Measurements from ENCODE around the gene MRTFA.
"Not testable (repeated sequence)": the region's sequence is repeated elsewhere in the genome, so short reads cannot be mapped to it uniquely, and the experiment has no call there.

- not testable (repeated sequence) for TF ChIP-seq CTCF, POLR2A (IDR thresholded peaks at IDR 0.05)
Measured at GRCh38 chr22:40536149-40536548, 100.4 kb downstream of the MRTFA start.
